Peyer's patch (tissue), 4 donors: ENCODE measurements around the gene HOXB8. TPM values are rescaled to one million over a fixed set of nuclear protein-coding genes. Genes with fewer than 3 reads are reported as not detected.

ENCODE experiments used
- DNase-seq, 3 donors: peaks; one replicate each; pipeline ENCODE4 v3.0.0-alpha.2; 2017 to 2019
- H3K27ac ChIP-seq, 4 donors: fragments of 200-600 bp; sonication (generic); one replicate each; pipeline ENCODE4 v1.5.1; 2016 to 2019
- H3K27me3 ChIP-seq, 2 donors: fragments of 200-600 bp; sonication (generic); one replicate each; pipeline ENCODE4 v1.5.1; 2019
- H3K36me3 ChIP-seq, 3 donors: fragments of 200-600 bp; sonication (generic); one replicate each; pipeline ENCODE4 v1.5.1; 2016 to 2019
- H3K4me1 ChIP-seq, 4 donors: fragments of 200-600 bp; sonication (generic); one replicate each; pipeline ENCODE4 v1.5.1; 2016 to 2019
- H3K4me3 ChIP-seq, 4 donors: fragments of 200-600 bp; sonication (generic); 1 replicate in 3 of 4; 2 replicates in 1 of 4; pipeline ENCODE4 v1.5.1; 2016 to 2019; ENCODE audit warnings: mild to moderate bottlenecking in 1 of 4
- H3K9me3 ChIP-seq, 4 donors: fragments of 200-600 bp; sonication (generic); one replicate each; pipeline ENCODE4 v1.5.1; 2016 to 2019; ENCODE audit warnings: mild to moderate bottlenecking in 1 of 4
- POLR2A ChIP-seq, 2 donors: fragments of 450-650 bp; IDR thresholded peaks; one replicate each; pipeline ENCODE4 v1.5.1; 2017; ENCODE audit warnings: antibody characterized with exemption in 2 of 2, mild to moderate bottlenecking in 2 of 2, moderate library complexity in 2 of 2
- total RNA-seq, 4 donors: library from RNA; depleted of rRNA; stranded (reverse); fragments of >200 nt; gene quantifications; one replicate each; pipeline ENCODE4 v1.1.0, GENCODE V29; 2016
- TF ChIP-seq, protein P1 (sequence below), 6 experiments: fragments of 450-650 bp in 4 of 6; fragments of 200-600 bp in 2 of 6; sonication (generic) in 1 of 6; IDR thresholded peaks; one replicate each; pipeline ENCODE4 v1.5.1; 2017 to 2019; ENCODE audit warnings: antibody characterized with exemption in 6 of 6, mild to moderate bottlenecking in 3 of 6, moderate library complexity in 1 of 6

HOXB8 gene
- total RNA-seq, 4 donors from 2014 or later: 1.8 to 21.2 (median 14.9) TPM

DNA sequence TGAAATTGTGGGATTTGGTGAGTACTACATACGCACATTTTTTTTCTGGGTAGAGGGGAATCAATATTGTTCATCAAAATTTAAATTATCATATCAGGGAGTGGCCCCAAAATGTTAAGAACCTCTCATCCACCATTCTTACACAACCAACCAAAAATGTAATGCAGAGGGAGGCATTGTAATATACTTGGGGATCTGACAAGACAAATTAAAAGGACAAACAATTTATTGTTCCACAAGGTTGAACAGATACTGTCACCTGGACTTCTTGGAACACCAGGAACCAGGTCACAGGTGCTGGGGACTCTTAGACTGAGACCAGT, 25.7 kb upstream of the HOXB8 start:
- TF ChIP-seq, protein P1, sequence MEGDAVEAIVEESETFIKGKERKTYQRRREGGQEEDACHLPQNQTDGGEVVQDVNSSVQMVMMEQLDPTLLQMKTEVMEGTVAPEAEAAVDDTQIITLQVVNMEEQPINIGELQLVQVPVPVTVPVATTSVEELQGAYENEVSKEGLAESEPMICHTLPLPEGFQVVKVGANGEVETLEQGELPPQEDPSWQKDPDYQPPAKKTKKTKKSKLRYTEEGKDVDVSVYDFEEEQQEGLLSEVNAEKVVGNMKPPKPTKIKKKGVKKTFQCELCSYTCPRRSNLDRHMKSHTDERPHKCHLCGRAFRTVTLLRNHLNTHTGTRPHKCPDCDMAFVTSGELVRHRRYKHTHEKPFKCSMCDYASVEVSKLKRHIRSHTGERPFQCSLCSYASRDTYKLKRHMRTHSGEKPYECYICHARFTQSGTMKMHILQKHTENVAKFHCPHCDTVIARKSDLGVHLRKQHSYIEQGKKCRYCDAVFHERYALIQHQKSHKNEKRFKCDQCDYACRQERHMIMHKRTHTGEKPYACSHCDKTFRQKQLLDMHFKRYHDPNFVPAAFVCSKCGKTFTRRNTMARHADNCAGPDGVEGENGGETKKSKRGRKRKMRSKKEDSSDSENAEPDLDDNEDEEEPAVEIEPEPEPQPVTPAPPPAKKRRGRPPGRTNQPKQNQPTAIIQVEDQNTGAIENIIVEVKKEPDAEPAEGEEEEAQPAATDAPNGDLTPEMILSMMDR (IDR thresholded peaks at IDR 0.05): no peak
- TF ChIP-seq POLR2A (IDR thresholded peaks at IDR 0.05): no peak
- Histone ChIP-seq H3K27ac (peak overlapping the region in 2 of 4 donors; percentile 0 to 7), H3K4me1 (peaks cover 0 to 47% (median 0%) of the 10 kb centered on the region in 4 donors), H3K27me3 (peaks cover 0 to 24% of the 10 kb centered on the region in 2 donors), H3K4me3 (no peak overlapping the region), H3K9me3 (no peaks in the 10 kb centered on the region), H3K36me3 (no peaks in the 10 kb centered on the region)
- DNase-seq: no peak

DNA sequence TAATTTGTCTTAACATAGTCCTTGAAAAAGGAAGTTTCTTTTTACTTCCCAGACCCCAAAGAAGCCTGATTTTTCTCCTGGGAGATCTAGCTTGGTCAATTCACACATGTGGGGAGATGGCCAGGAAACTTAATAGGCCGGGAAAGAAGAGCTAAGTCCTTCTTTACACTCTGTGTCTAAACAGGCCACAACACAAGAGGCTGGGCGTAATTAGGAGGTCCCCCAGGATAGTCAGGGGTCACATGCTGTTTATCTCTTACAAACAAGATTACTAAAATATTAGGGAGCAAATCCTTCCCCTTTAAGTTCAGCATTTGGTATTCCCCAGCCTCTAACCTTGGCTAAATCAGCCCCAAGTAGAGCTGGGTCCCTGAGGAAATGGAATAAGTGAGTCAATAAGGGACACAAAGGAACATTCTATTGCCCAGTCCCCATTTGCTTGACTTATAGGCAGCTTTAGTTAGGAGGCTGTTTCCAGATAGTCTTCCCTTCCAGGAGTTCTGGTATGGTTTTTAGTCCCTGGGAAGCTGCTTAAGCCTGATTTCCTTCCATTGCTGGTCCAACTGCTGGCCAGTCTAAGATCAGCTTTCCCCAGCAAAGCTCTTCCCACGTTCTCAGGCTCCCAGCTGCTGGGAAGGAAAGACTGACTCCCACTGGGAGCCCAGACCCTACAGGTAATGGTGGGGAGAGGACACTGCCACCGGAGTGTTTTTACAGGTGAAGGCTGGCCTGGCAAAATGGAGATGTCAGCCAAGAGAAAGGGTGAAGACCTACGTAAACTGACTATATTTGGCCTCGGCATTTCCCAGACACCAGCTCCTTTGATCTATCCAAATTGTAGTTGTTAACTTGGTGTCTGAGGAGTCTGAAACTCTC, 25.1 kb upstream of the HOXB8 start:
- no peaks in the 10 kb centered on the region for H3K36me3 ChIP-seq
- H3K27ac ChIP-seq: peak overlapping the region in 2 of 4 donors; percentile 0 to 41
- H3K27me3 ChIP-seq: peaks cover 0 to 20% of the 10 kb centered on the region in 2 donors
- no peaks in the 10 kb centered on the region for H3K9me3 ChIP-seq
- peak in 1 of 3 donors; percentile 27 for DNase-seq
- TF ChIP-seq, protein P1 (IDR thresholded peaks at IDR 0.05): no peak
- TF ChIP-seq POLR2A (IDR thresholded peaks at IDR 0.05): no peak
- no peak overlapping the region for H3K4me3 ChIP-seq
- H3K4me1 ChIP-seq: peaks cover 0 to 51% (median 0%) of the 10 kb centered on the region in 4 donors

DNA sequence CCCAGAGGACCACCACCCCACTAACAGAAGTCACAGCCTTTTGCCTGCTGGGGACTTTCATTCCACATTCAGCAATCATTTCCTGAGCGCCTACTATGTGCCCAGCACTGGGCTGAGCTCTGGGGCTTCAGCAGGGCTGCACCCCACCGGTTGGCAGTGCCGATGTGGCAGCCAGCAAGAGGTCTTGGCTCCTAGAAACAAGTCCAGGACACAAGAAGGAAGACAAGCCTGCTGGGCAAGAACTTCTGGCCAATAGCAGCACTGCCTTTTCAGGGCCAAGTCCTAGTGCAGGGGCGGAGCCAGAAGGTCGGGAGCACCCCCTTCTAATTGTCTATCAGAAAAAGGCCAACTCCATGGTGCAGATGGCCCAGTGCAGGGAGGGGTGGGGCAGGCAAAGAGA, 24.0 kb upstream of the HOXB8 start:
- peak in 2 of 3 donors; percentile 82 to 84 for DNase-seq
- Histone ChIP-seq H3K27ac (peak overlapping the region in 3 of 4 donors; percentile 27 to 55 (median 41)), H3K4me3 (peak overlapping the region in 2 of 4 donors; percentile 28 to 33), H3K9me3 (no peaks in the 10 kb centered on the region), H3K27me3 (peaks cover 0 to 20% of the 10 kb centered on the region in 2 donors), H3K36me3 (no peaks in the 10 kb centered on the region), H3K4me1 (peaks cover 0 to 58% (median 0%) of the 10 kb centered on the region in 4 donors)
- TF ChIP-seq, protein P1 (IDR thresholded peaks at IDR 0.05): no peak
- peak in 1 of 2 donors; percentile 73 for TF ChIP-seq POLR2A (IDR thresholded peaks at IDR 0.05)

DNA sequence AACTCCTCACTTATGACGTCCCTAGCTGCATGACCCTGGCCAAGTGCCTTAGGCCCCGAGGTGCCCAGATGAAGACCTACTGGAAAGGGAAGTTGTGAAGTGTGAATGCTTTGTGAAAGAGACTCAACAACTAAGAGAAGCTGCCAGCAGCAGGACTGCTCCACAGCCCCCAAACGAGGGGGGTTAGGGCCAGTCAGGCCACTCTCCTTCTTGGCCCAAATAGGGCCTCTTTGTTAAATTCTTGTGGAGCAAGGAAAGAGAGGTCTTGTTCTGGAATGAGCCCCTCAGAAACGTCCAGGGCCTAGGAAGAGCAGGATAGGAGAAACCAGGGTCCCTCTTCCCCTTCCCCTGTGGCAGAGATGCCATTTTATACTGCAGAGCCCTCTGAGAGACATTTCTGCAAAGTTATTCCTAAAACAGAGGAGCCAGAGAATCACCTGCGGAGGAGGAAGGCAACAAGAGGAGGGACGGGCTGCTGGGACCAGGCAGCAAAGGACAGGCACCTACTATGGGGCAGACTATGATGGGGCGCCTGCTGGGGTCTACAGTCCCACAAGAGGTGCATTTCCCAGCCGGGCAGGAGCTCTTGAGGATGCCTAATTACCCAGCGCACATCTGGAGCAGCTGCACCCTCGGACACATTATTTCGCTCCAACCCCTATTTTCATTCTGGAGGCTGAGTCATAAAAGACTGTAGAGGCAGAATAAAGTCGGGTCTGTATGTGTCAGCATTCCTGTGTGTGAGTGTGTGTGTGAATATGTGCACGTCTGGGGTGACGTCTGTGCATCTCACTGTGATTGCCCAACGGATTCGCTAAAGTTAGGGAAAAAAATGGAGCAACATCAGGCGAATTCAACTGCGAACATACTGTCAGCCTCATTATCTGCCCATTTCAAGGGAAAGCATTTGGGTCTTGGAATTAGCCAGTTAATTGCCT, 22.5 kb upstream of the HOXB8 start:
- Histone ChIP-seq H3K27ac (peak overlapping the region in 1 of 4 donors; percentile 41), H3K9me3 (no peaks in the 10 kb centered on the region), H3K4me3 (peak overlapping the region in 1 of 4 donors; percentile 14), H3K4me1 (peaks cover 0 to 58% (median 2%) of the 10 kb centered on the region in 4 donors), H3K27me3 (peaks cover 0 to 14% of the 10 kb centered on the region in 2 donors), H3K36me3 (no peaks in the 10 kb centered on the region)
- DNase-seq: peak in 1 of 3 donors; percentile 49
- no peak for TF ChIP-seq POLR2A (IDR thresholded peaks at IDR 0.05)
- TF ChIP-seq, protein P1 (IDR thresholded peaks at IDR 0.05): no peak
